ENCODE data around the gene COL23A1.

COL23A1 gene

DNA sequence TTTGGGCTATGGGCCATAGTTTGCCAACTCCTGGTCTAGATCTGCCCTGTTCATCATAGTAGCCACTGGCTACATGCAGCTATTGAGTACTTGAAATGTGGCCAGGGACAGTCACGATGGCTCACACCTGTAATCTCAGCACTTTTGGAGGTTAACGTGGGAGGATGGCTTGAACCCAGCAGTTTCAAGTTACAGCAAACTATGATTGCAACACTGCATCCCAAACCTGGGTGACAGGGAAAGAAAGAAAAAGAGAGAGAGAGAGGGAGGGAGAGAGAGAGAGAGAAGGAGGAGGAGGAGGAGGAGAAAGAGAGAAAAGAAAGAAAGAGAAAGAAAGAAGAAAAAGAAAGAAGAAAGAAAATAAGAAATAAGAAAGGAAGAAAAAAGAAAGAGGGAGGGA is 397.9 kb downstream of the COL23A1 start:
- FAIRE-seq (no peak), DNase-seq (ENCODE audit: insufficient read length, low spot score) (no peak)
- TF ChIP-seq POU2F2 (IDR thresholded peaks at IDR 0.05; ENCODE audit: low read depth, low read length) (no peak), TAF1 (IDR thresholded peaks at IDR 0.05; ENCODE audit: low read depth, low read length) (no peak), SPI1 (IDR thresholded peaks at IDR 0.05; ENCODE audit: low read depth, low read length) (no peak), PAX5 (IDR thresholded peaks at IDR 0.05; ENCODE audit: insufficient read depth, low read length, severe bottlenecking) (no peak), POLR2A (IDR thresholded peaks at IDR 0.05; ENCODE audit: low read depth, low read length) (no peak), POLR2AphosphoS5 (IDR thresholded peaks at IDR 0.05; ENCODE audit: low read depth, low read length) (no peak)

DNA sequence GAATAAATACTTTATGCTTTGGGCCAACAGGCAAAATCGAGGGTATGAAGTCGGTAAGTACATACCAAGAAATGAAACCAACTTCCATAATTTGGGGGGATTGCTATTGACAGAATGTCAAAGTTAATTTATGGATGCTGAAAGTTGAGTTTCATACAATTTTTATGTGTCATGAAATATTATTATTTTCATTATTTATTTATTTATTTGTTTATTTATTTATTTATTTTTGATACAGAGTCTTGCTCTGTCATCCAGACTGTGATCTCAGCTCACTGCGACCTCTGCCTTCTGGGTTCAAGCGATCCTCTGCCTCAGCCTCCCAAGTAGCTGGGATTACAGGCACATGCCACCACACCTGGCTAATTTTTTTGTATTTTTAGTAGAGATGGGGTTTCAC is 398.5 kb downstream of the COL23A1 start:
- no peak for DNase-seq (ENCODE audit: insufficient read length, low spot score)
- no peak for TF ChIP-seq PAX5 (IDR thresholded peaks at IDR 0.05; ENCODE audit: insufficient read depth, low read length, severe bottlenecking)
- TF ChIP-seq POU2F2 (IDR thresholded peaks at IDR 0.05; ENCODE audit: low read depth, low read length) = no peak
- TF ChIP-seq TAF1 (IDR thresholded peaks at IDR 0.05; ENCODE audit: low read depth, low read length) = no peak
- TF ChIP-seq POLR2AphosphoS5 (IDR thresholded peaks at IDR 0.05; ENCODE audit: low read depth, low read length) = no peak
- no peak for TF ChIP-seq POLR2A (IDR thresholded peaks at IDR 0.05; ENCODE audit: low read depth, low read length)
- no peak for TF ChIP-seq SPI1 (IDR thresholded peaks at IDR 0.05; ENCODE audit: low read depth, low read length)
- FAIRE-seq = no peak

GRCh38 chr5:178189433-178189832 is 400.8 kb downstream of the COL23A1 start:
- no peak for FAIRE-seq
- TF ChIP-seq POLR2AphosphoS5 (IDR thresholded peaks at IDR 0.05; ENCODE audit: low read depth, low read length) = no peak
- TF ChIP-seq PAX5 (IDR thresholded peaks at IDR 0.05; ENCODE audit: insufficient read depth, low read length, severe bottlenecking) = no peak
- no peak for TF ChIP-seq SPI1 (IDR thresholded peaks at IDR 0.05; ENCODE audit: low read depth, low read length)
- no peak for TF ChIP-seq TAF1 (IDR thresholded peaks at IDR 0.05; ENCODE audit: low read depth, low read length)
- TF ChIP-seq POLR2A (IDR thresholded peaks at IDR 0.05; ENCODE audit: low read depth, low read length) = no peak
- TF ChIP-seq POU2F2 (IDR thresholded peaks at IDR 0.05; ENCODE audit: low read depth, low read length) = no peak
- no peak for DNase-seq (ENCODE audit: insufficient read length, low spot score)
